GM19395 (cell line): ENCODE measurements around the gene SLC16A5.

Experiments used
- ATAC-seq: cut with Tn5 transposase; IDR thresholded peaks from one replicate; pipeline ENCODE4 v1.9.1; 2021; ENCODE audit warnings: mild to moderate bottlenecking, moderate library complexity; ENCODE audit not compliant: unreplicated experiment

Gene SLC16A5

DNA sequence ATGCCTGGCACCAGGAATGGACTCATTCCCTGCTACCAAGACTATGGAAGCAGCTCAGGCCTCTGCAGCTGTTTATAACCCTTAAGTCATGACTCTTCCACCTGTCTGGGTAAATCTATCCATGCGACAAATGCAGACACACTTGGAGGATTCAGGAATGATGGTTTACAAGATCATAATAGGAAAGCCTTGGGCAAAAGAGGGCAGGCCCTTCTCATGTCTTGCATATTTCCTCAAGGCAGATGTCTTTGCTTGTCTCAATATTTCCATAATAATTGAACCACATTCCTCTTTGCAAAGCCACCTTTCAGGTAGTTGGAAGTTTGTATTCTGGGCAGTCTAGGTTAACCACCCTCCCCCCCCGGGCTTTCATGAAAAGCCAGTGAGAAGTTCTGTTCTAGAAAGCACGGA lies 67.4 kb downstream of the SLC16A5 start:
- no peak for ATAC-seq
